HG03354 (cell line): ENCODE data around the gene DGKB.

Source experiments
- ATAC-seq: cut with Tn5 transposase; IDR thresholded peaks from one replicate; pipeline ENCODE4 v1.9.1; 2021; ENCODE audit warnings: mild to moderate bottlenecking; ENCODE audit not compliant: unreplicated experiment, poor library complexity, severe bottlenecking

DGKB gene

GRCh38 chr7:14902589-14903067 is at the start of gene DGKB:
TSS of gene DGKB (minus strand) at chr7:14902751.
- no peak for ATAC-seq

- no peak for ATAC-seq
Observed at GRCh38 chr7:14950013-14950412, 47.5 kb upstream of the DGKB start.

DNA sequence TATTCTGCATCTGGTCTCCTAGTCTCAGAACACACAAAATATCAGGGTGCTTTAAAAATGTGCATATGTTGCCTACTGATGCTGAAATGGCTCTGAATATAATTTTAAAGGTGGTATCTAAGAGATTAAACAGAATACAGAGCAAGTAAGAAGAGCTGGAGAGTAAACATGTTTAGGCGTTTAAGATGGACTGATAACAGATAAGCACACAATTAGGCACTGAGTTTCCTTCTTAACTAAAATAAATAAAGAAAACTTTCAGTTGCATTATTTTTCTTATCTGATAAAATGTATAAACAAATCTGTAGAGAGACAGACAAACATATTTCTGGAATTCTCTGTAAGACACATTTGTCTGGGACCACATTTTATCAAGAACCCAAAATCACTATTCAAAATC is 35.6 kb upstream of the DGKB start:
- ATAC-seq: no peak

- no peak for ATAC-seq
Observed at GRCh38 chr7:14937581-14937980, 35.0 kb upstream of the DGKB start.

GRCh38 chr7:14936554-14936953 is 34.0 kb upstream of the DGKB start:
- no peak for ATAC-seq

DNA sequence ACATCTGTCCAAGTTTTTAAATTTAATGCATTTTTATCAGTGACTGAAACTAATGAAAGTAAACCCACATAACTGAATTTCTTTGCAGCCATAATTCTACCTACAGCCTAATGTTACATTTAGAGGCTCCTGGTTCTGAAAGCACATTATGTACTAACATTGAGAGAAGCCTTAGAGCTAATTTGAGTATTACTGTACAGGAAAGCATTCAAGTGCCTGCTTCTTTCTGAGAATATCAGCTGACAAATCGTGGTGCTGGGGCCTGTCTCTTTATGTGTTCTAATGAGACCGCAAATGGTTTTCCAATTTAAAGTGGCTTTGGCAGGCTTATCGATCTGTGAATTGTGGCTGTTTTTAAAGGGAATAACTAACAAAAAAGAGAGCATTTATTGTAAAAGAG is 32.3 kb upstream of the DGKB start:
- ATAC-seq: no peak

- ATAC-seq: no peak
Observed at GRCh38 chr7:14931511-14932215, 29.1 kb upstream of the DGKB start.

- no peak for ATAC-seq
Observed at GRCh38 chr7:14924398-14924797, 21.8 kb upstream of the DGKB start.

- ATAC-seq: no peak
Observed at GRCh38 chr7:14911077-14911476, 8.5 kb upstream of the DGKB start.

DNA sequence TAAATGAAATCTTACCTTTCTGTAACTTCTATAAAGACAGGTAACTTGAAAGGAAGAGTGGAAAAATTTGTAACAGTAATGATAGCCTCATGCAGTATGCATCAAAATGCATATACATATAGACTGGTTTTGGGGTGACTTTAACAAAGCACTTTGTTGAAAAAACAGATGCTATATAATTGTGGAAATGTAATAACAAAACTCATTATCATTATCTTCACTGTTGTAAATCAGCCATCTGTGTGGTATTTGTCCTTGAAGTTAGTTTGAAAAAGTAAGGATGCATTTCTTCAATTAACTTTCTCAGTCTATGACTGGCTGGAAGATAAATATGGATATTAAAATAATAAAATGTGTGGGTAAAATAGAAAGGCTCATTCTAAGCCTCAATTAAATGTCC is 6.1 kb upstream of the DGKB start:
- ATAC-seq: no peak

GRCh38 chr7:14905764-14906163 is 3.2 kb upstream of the DGKB start:
- ATAC-seq: no peak

DNA sequence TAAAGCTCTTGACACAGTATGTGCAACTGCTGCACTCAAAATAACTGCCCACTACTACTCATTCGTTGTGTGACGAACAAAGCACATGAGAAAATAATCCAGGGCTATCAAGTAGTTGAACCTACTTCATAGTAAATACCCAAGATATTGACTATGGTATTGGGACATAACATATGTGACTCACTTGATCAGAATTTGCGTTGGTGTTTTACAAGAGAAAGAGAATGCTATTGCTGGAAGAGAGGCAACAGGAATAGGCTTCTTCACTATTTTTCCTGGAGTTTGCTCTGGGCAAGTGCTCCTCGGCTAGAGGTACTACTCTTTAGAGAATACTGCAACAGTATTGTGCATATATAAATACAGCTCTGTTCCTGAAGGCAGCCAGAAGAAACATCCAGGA is 2.5 kb downstream of the DGKB start:
- ATAC-seq: no peak

DNA sequence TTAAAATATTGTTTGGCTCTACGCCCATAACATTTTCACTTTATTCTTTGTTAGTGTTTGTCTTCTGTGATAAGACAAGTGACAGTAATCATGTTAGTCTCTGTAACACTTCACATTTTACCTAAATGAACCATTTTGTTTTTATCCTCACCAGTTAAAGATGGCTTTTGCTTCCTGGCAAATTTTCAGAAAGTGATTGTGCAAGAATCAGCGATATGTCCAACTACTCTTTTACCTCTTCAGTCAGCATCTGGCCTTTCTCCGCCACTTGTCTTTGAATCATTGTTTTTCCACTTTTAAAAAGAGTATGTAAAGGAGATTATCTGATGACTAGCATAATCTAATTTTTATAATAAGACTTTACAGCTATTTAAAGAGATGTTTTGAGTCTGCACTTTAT is 3.5 kb downstream of the DGKB start:
- no peak for ATAC-seq

DNA sequence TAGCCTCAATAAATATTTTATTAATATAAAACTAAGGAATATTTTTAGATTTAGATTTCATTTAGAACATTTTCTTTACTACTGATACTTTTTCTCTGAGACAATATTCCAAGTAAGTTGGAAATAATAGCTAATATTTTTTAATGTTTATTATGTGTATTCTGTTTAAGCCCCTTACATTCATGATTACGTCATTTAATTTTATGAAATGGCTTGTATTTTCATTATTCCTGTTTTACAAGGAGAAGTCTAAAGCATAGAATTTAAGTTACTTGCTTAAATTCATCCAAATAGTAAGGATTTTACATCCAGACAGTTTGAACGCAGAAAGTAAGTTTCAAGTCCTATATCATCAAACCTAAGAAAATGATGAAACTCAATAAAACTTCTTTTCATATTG is 6.1 kb downstream of the DGKB start:
- no peak for ATAC-seq

DNA sequence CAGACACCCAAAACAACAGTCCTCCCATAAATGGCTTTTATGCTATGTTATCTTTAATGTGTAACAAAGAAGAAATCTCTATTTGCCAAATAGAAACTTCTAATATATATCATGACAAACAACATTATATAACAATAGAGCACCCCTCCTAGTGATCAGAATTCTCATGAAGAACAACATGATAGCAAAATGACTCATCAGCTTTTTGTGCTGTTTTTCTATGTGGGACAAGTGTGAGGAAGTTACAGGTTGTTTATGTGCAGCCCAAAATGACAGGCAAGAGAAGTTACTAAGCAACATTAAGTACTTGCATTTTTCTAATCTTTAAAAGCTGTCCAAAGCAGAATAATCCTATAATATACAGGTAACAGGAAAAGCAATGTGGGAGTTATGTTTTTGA is 7.7 kb downstream of the DGKB start:
- ATAC-seq: no peak

DNA sequence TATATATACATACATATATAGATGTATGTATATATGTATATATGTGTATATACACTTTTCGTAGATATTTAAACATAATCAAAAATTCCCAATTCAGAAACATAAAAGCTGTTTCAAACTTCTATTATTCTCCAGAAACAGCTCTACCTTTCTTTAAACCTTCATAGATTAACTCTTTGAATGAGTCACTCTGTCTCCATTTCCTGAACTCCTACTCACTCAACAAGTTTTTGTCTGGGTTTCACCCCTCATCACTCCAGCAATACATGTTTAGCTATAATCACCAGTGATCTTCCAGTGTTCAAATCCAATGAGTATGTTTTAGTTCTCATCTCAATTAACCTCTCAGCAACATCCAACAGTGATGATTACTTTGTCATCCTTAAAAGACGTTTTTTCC is 9.6 kb downstream of the DGKB start:
- no peak for ATAC-seq

DNA sequence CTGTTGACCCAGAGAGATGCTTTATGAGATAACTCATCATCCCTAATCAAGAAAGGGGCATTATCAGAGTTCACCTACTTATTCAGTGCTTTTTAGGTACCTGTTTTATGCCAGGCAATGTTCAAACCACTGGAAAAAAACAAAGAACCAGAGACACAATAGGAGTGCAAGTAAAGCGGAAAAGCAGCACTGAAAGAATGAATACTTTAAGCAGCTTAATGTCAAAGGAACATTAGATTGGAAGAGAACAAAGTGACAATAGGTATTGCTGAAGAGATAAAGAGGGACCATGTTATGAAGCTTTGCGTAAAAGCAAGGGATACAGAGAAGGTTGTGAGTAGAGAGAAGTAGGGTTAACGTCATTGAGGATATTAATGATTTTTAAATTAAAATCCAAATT is 11.3 kb downstream of the DGKB start:
- no peak for ATAC-seq

DNA sequence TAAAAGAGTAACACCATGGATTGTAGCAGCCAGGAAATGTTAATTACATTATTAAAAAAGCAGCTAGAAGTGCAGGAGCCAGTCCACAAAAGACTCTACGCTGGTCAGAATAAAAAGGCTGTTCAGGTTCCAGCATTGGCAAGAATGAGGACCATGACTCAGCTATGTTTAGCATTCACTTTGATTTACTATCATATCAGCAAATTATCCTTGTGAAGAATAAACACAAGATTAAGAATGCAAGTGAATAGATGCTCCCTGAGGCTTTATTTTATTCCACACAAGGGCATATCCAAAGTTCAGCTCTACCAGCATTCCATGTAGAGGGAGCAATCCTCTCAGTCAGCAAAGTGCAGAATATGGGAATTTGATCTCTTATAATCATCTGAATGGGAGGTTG is 13.6 kb downstream of the DGKB start:
- no peak for ATAC-seq

DNA sequence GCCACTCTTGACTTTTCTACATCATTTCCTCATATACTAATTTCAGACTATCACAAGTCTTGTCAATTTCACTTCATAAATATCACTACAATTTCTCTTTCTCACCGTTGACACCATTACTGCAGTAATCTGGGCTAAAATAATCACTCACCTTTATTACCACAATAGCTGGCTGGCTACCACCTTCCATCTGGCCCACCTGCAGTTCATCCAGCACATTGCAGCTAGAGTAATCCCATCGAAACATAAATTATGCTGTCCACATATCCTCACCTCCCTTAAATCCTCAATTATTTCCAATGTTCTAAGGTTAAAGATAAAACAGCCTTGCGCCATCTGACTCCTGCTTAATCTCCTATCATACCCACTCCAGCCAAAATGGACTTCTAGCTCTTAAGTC is 16.0 kb downstream of the DGKB start:
- ATAC-seq: no peak

DNA sequence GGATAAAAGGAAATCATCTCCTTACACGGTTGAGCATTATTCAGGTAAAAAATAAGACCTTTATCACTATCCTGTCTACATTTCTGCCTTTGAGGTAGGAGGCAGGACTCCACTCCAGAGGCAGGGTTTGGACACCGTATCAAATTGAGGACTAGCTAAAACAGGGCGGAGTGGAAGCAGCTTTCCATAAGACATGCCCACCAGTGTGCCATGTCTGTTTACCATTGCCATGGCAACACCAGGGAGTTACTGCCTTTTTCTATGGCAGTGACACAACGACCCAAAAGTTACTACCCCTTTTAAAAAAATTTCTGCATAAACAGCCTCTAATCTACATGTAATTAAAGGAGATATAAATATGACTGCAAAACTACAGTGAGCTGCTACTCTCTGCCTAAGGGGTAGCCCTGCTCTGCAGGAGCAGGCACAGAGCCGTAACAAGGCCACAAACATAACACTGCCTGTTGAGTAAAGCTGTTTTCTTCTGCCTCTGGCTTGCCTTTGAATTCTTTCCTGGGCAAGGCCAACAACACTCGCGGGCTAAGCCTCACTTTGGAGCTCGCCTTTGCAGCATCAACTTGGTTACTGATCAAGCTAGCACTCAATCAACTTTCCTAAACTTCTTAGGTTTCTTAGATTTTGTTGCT is 26.5 kb downstream of the DGKB start:
- ATAC-seq: no peak

- no peak for ATAC-seq
Observed at GRCh38 chr7:14871880-14872279, 30.7 kb downstream of the DGKB start.

DNA sequence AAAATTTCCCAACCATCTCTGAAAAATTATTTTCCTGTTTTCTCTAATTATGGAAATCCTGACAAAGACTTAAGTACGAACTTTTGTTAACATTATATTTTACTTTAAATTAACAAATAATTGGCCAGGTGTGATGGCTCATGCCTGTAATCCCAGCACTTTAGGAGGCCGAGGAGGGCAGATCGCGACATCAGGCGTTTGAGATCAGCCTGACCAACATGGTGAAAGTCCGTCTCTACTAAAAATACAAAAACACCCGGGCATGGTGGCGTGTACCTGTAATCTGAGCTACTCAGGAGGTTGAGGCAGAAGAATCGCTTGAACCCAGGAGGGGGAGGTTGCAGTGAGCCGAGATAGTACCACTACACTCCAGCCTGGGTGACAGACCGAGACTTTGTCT is 32.2 kb downstream of the DGKB start:
- no peak for ATAC-seq
